ENCODE results near the gene AREL1.

AREL1 gene

GRCh38 chr14:74711651-74712050 is 1.2 kb downstream of the AREL1 start:
- ATAC-seq (no peak), DNase-seq (no peak)
- H3K4me3 Mint-ChIP-seq, result peak overlapping the region; percentile 95 to 100
- H3K4me1 Mint-ChIP-seq, result peaks cover 56% of the 10 kb centered on the region
- H3K9me3 Mint-ChIP-seq, result no peaks in the 10 kb centered on the region
- H3K27ac Mint-ChIP-seq, result no peak overlapping the region
- no peaks in the 10 kb centered on the region for H3K27me3 Mint-ChIP-seq

- no peak overlapping the region for H3K27ac Mint-ChIP-seq
- ATAC-seq, result no peak
- H3K9me3 Mint-ChIP-seq, result no peaks in the 10 kb centered on the region
- H3K27me3 Mint-ChIP-seq, result no peaks in the 10 kb centered on the region
- DNase-seq, result no peak
- peak overlapping the region in 1 of 2 donors; percentile 51 for H3K4me3 Mint-ChIP-seq
- H3K4me1 Mint-ChIP-seq, result peaks cover 54% of the 10 kb centered on the region
Measured at GRCh38 chr14:74710480-74710879, 2.4 kb downstream of the AREL1 start.

GRCh38 chr14:74705613-74706500 is 7.0 kb downstream of the AREL1 start:
- Mint-ChIP-seq H3K4me1 (peaks cover 49% of the 10 kb centered on the region), H3K9me3 (peaks cover 6 to 9% of the 10 kb centered on the region in 2 donors), H3K4me3 (no peak overlapping the region), H3K27me3 (no peaks in the 10 kb centered on the region), H3K27ac (no peak overlapping the region)
- DNase-seq (no peak), ATAC-seq (no peak)

GRCh38 chr14:74704656-74705055 is 8.2 kb downstream of the AREL1 start:
- no peak for DNase-seq
- Mint-ChIP-seq H3K9me3 (peaks cover 6 to 9% of the 10 kb centered on the region in 2 donors), H3K4me1 (peaks cover 37% of the 10 kb centered on the region), H3K4me3 (no peak overlapping the region), H3K27ac (no peak overlapping the region), H3K27me3 (no peaks in the 10 kb centered on the region)
- ATAC-seq, result no peak

DNA sequence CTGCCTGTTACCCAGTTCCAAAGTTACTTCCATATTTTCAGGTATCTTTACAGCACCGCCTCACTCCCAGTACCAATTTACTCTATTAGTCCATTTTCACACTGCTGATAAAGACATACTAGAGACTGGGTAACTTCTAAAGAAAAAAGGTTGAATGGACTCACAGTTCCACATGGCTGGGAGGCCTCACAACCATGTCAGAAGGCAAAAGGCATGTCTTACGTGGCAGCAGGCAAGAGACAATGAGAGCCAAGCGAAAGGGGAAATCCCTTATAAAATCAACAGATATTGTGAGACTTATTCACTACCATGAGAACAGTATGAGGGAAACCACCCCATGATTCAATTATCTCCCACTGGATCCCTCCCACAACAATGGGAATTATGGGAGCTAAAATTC is 9.8 kb downstream of the AREL1 start:
- Mint-ChIP-seq H3K27ac (no peak overlapping the region), H3K27me3 (no peaks in the 10 kb centered on the region), H3K9me3 (peaks cover 6 to 9% of the 10 kb centered on the region in 2 donors), H3K4me1 (peaks cover 23% of the 10 kb centered on the region), H3K4me3 (no peak overlapping the region)
- ATAC-seq, result no peak
- DNase-seq, result no peak

- no peaks in the 10 kb centered on the region for H3K27me3 Mint-ChIP-seq
- H3K4me3 Mint-ChIP-seq, result no peak overlapping the region
- H3K4me1 Mint-ChIP-seq, result peaks cover 23% of the 10 kb centered on the region
- DNase-seq (no peak), ATAC-seq (no peak)
- H3K9me3 Mint-ChIP-seq, result peaks cover 6 to 9% of the 10 kb centered on the region in 2 donors
- peak overlapping the region in 1 of 2 donors; percentile 77 for H3K27ac Mint-ChIP-seq
Measured at GRCh38 chr14:74702293-74702692, 10.6 kb downstream of the AREL1 start.

GRCh38 chr14:74698465-74698864 is 14.4 kb downstream of the AREL1 start:
- DNase-seq, result no peak
- Mint-ChIP-seq H3K4me1 (peaks cover 12% of the 10 kb centered on the region), H3K27ac (peak overlapping the region in 1 of 2 donors; percentile 36), H3K27me3 (no peaks in the 10 kb centered on the region), H3K4me3 (no peak overlapping the region), H3K9me3 (peaks cover 6 to 9% of the 10 kb centered on the region in 2 donors)
- ATAC-seq, result no peak

GRCh38 chr14:74697976-74698375 is 14.9 kb downstream of the AREL1 start:
- DNase-seq, result no peak
- peaks cover 12% of the 10 kb centered on the region for H3K4me1 Mint-ChIP-seq
- H3K9me3 Mint-ChIP-seq, result peaks cover 4 to 6% of the 10 kb centered on the region in 2 donors
- ATAC-seq, result no peak
- peak overlapping the region in 1 of 2 donors; percentile 35 for H3K27ac Mint-ChIP-seq
- no peak overlapping the region for H3K4me3 Mint-ChIP-seq
- no peaks in the 10 kb centered on the region for H3K27me3 Mint-ChIP-seq

DNA sequence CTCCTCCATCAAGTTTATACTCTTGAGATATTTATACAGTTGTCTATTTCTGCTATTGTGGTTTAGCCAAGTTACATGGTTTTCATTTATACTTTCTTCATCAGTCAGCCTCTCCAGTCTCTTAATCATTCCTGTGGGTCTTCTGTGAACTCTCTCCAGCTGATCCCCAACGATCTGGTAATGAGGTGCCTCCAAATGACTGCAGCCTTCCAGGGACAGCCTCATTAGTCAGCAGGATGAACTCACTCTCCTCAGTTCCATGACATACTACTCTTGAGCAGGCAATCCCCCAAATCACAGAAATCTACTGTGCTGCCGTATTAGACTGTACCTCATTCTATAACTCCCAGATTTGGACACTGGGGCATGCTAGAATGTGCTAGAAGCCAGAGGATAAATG is 15.3 kb downstream of the AREL1 start:
- no peak overlapping the region for H3K4me3 Mint-ChIP-seq
- DNase-seq (no peak), ATAC-seq (no peak)
- H3K4me1 Mint-ChIP-seq, result peaks cover 8% of the 10 kb centered on the region
- H3K27me3 Mint-ChIP-seq, result no peaks in the 10 kb centered on the region
- no peak overlapping the region for H3K27ac Mint-ChIP-seq
- peaks cover 0 to 1% of the 10 kb centered on the region in 2 donors for H3K9me3 Mint-ChIP-seq

GRCh38 chr14:74697011-74697410 is 15.9 kb downstream of the AREL1 start:
- Mint-ChIP-seq H3K27me3 (no peaks in the 10 kb centered on the region), H3K9me3 (no peaks in the 10 kb centered on the region), H3K4me3 (no peak overlapping the region), H3K27ac (no peak overlapping the region), H3K4me1 (peaks cover 8% of the 10 kb centered on the region)
- ATAC-seq (no peak), DNase-seq (no peak)

DNA sequence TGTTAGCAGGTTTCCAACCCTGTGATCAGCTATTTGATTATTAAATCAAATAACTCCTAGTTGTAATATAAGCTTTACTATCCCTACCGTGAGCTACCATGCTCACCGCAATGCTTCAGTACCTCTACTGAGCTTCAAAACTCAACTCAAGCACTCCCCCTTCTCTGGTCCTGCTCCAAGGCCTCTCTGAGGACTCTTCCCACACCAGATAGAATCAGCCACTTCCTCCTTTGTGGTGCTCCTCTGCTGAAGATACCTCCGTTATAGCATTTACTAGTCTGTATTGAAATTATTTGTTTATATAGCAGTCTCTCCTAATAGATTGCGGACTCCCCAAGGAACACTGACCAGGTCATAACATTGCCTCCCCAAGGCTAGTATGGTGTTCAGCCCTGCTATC is 17.5 kb downstream of the AREL1 start:
- no peaks in the 10 kb centered on the region for H3K9me3 Mint-ChIP-seq
- no peaks in the 10 kb centered on the region for H3K27me3 Mint-ChIP-seq
- ATAC-seq, result no peak
- H3K27ac Mint-ChIP-seq, result peak overlapping the region in 1 of 2 donors; percentile 45
- no peak overlapping the region for H3K4me3 Mint-ChIP-seq
- peaks cover 8% of the 10 kb centered on the region for H3K4me1 Mint-ChIP-seq
- no peak for DNase-seq

DNA sequence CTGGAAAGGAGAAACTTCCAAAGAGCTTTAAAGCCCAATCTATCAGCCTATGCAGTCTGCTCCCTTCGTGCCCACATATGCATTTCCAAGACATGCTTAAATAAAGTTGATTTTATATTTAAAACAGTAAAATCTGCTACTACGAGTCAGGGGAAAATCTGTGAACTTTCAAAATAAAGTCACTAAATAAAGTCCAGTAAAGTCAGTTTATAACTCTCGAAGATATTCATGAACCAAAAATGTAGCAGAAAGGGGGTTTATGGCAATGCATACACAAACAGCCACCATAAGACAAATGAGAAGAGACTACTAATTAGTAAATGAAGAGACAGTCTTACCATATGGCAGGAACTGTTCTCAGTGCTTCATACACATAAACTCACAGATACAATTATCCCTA is 19.7 kb downstream of the AREL1 start:
- H3K9me3 Mint-ChIP-seq, result no peaks in the 10 kb centered on the region
- no peak overlapping the region for H3K27ac Mint-ChIP-seq
- ATAC-seq, result no peak
- no peaks in the 10 kb centered on the region for H3K27me3 Mint-ChIP-seq
- DNase-seq, result no peak
- H3K4me1 Mint-ChIP-seq, result peaks cover 8% of the 10 kb centered on the region
- H3K4me3 Mint-ChIP-seq, result no peak overlapping the region

DNA sequence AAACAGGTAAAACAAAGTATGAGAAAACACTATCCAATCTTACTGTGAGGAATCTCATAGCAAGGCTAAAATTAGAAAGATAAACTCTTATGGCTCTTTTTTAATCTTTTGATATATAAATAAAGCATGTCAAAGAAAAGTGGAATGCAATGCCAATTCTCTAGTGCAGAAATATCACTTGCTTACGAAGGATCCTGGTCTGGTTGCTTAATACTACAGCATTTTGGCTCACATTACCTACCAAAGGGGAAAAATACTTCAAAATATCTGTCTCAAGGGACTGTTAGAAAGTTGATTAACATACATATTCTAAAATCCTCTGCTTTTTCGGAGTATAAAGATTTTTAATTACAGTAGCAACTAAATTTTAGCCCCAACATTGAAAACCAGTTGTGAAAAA is 21.4 kb downstream of the AREL1 start:
- Mint-ChIP-seq H3K9me3 (no peaks in the 10 kb centered on the region), H3K27ac (no peak overlapping the region), H3K27me3 (no peaks in the 10 kb centered on the region), H3K4me1 (peaks cover 8% of the 10 kb centered on the region), H3K4me3 (no peak overlapping the region)
- ATAC-seq, result no peak
- no peak for DNase-seq

DNA sequence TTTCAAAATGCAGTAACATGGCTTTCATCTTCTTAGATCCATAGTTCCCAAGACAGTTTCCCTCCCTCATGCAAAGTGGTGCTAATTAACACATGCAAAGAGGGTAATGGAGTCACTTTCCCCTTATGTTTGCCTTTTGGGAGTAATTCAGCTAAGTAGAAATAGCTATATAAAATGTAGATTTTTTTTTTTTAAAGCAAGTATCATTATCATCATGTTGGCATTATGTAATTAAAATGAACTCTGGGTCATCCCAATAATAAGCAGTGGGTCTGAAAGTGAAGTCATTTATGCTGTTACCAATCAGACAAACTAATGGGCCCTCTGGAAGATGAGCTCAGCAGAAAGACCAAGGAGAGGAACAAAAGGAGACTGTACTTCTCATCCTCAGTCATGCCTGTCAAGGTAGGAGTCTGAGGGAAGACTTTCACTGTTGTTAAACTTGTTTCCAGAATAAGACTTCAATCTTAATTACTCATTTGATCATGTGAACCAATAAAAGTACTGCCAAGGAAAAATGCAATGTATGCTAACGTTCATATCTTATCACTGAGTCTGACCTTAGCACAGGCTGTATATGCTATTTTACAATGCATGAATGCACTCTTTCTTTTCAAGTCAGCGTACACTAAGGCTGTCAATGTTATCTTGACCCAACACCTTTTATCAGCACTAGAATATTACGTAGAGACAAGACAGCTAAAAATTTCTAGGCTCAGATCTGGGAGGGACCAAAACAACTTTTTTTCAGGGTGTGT is 26.8 kb downstream of the AREL1 start:
- DNase-seq, result no peak
- H3K4me3 Mint-ChIP-seq, result no peak overlapping the region
- ATAC-seq, result no peak
- no peaks in the 10 kb centered on the region for H3K9me3 Mint-ChIP-seq
- peak overlapping the region in 1 of 2 donors; percentile 49 for H3K27ac Mint-ChIP-seq
- H3K27me3 Mint-ChIP-seq, result no peaks in the 10 kb centered on the region
- H3K4me1 Mint-ChIP-seq, result peaks cover 22% of the 10 kb centered on the region

- Mint-ChIP-seq H3K27me3 (no peaks in the 10 kb centered on the region), H3K27ac (peak overlapping the region in 1 of 2 donors; percentile 1), H3K4me1 (peaks cover 22% of the 10 kb centered on the region), H3K4me3 (no peak overlapping the region), H3K9me3 (no peaks in the 10 kb centered on the region)
- DNase-seq (no peak), ATAC-seq (no peak)
Measured at GRCh38 chr14:74685056-74685455, 27.8 kb downstream of the AREL1 start.

DNA sequence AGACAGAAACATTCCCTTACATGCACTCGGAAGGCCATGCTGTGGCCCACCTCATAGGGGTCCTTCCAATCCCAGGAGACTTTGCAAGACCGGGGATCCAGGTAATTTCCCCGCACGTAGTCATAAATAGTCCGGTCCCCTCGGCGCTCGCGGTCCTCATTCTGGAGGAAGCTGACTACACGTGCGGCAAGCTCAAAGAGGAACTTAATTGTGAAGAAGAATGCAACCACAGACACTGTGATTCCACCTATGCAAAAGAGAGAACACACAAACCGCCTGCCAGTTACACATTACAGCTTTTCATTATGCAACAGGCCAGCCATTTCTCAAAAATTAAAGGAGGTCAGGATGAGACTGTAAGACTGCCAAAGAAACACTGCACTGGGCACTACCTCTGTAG is 28.4 kb downstream of the AREL1 start:
- no peaks in the 10 kb centered on the region for H3K27me3 Mint-ChIP-seq
- H3K9me3 Mint-ChIP-seq, result no peaks in the 10 kb centered on the region
- no peak overlapping the region for H3K27ac Mint-ChIP-seq
- H3K4me3 Mint-ChIP-seq, result no peak overlapping the region
- ATAC-seq, result peak; percentile 76
- DNase-seq, result peak in 1 of 2 donors; percentile 11
- H3K4me1 Mint-ChIP-seq, result peaks cover 22% of the 10 kb centered on the region
